K562 (cell line): ENCODE results near the gene C1orf87. TPM values are rescaled to one million over a fixed set of nuclear protein-coding genes. Genes with fewer than 3 reads are reported as not detected.

Experiments used
- ATAC-seq: fragments of 200-7000 bp; cut with Tn5 transposase; 3 replicates; pipeline ENCODE4 v1.9.1; 2020; ENCODE audit warnings: moderate library complexity
- BruUV-seq: library from RNA; stranded (reverse); fragments of 400-500 nt; replicated peaks from 2 replicates; lab custom pipeline; 2021; lab: Mats Ljungman, UMichigan
- CTCF ChIA-PET: fragments of 300-600 bp; formaldehyde crosslinking; extraction: SDS; loops from one replicate; lab custom pipeline; 2021; ENCODE audit warnings: low intra/inter-chr PET ratio; lab: Yijun Ruan, JAX
- POLR2A ChIA-PET: fragments of 300-600, 350-650 bp; sonication (Branson Sonifier 250); formaldehyde crosslinking; extraction: SDS; loops from one replicate; lab custom pipeline; 2021; ENCODE audit warnings: antibody characterized with exemption, inconsistent platforms; lab: Yijun Ruan, JAX
- DNase-seq, 4 experiments: peaks; one replicate each; pipeline versions ENCODE4 v3.0.0 to v3.0.0-alpha.2; 2011 to 2018; ENCODE audit warnings: low spot score in 3 of 4, mixed read lengths in 3 of 4; ENCODE audit errors: extremely low read depth in 1 of 4
- FAIRE-seq: peaks from 2 replicates; lab custom pipeline; 2011; peaks lifted over from hg19 to GRCh38; lab: Jason Lieb, UNC
- H2AFZ ChIP-seq: 2 replicates; pipeline ENCODE4 v1.6.0; 2011; ENCODE audit warnings: low read depth, low read length, control low read depth, inconsistent platforms
- H3K27ac ChIP-seq: fragments of 200-600 bp; 3 replicates; pipeline ENCODE4 v1.8.0; 2011; ENCODE audit warnings: low read depth, mild to moderate bottlenecking, control low read depth, inconsistent platforms, low read length, moderate library complexity, mixed read lengths; ENCODE audit errors: extremely low read depth
- H3K27me3 ChIP-seq, 2 experiments: fragments of 300-600 bp in 1 of 2; 2 replicates in 1 of 2; 3 replicates in 1 of 2; pipeline versions ENCODE4 v1.6.0 to v1.8.0; 2011; ENCODE audit warnings: inconsistent platforms in 2 of 2, low read length in 2 of 2, mild to moderate bottlenecking in 1 of 2, mixed read lengths in 1 of 2, moderate library complexity in 1 of 2; ENCODE audit not compliant: control insufficient read depth in 2 of 2, insufficient read depth in 2 of 2
- H3K36me3 ChIP-seq: fragments of 300-600 bp; 3 replicates; pipeline ENCODE4 v1.8.0; 2011; ENCODE audit warnings: mild to moderate bottlenecking, low read length, inconsistent platforms; ENCODE audit not compliant: control insufficient read depth, insufficient read depth
- H3K4me1 ChIP-seq, 2 experiments: fragments of 200-600 bp in 1 of 2; replicated peaks in 1 of 2; 2 replicates in 1 of 2; 3 replicates in 1 of 2; pipeline versions ENCODE4 v1.5.1 to v1.8.0; 2011; ENCODE audit warnings: inconsistent platforms in 2 of 2, low read length in 2 of 2, mild to moderate bottlenecking in 1 of 2, mixed read lengths in 1 of 2, moderate library complexity in 1 of 2; ENCODE audit not compliant: control insufficient read depth in 2 of 2, insufficient read depth in 2 of 2
- H3K4me2 ChIP-seq: 2 replicates; pipeline ENCODE4 v1.6.1; 2011; ENCODE audit warnings: low read length, control low read depth, inconsistent platforms, mixed read lengths; ENCODE audit not compliant: insufficient read depth
- H3K4me3 ChIP-seq: fragments of 200-600 bp; sonication (generic), shearing (Covaris generic); 2 replicates; pipeline ENCODE4 v1.5.1; 2016; ENCODE audit warnings: control low read depth, inconsistent platforms
- H3K79me2 ChIP-seq: fragments of 200-600 bp; 3 replicates; pipeline ENCODE4 v1.8.0; 2011; ENCODE audit warnings: low read length, inconsistent platforms; ENCODE audit not compliant: control insufficient read depth, insufficient read depth
- H3K9ac ChIP-seq, 2 experiments: 2 replicates each; pipeline versions ENCODE4 v1.6.0 to v1.6.1; 2011; ENCODE audit warnings: low read depth in 2 of 2, low read length in 2 of 2, control low read depth in 1 of 2, inconsistent platforms in 1 of 2, mild to moderate bottlenecking in 1 of 2, mixed read lengths in 1 of 2; ENCODE audit not compliant: insufficient read depth in 1 of 2
- H3K9me1 ChIP-seq: one replicate; pipeline ENCODE4 v1.6.0; 2011; ENCODE audit warnings: inconsistent platforms, mild to moderate bottlenecking, low read length, moderate library complexity; ENCODE audit not compliant: control insufficient read depth, insufficient read depth
- H3K9me3 ChIP-seq: replicated peaks from 2 replicates; pipeline ENCODE4 v1.5.1; 2011; ENCODE audit warnings: low read depth, low read length, inconsistent platforms; ENCODE audit not compliant: control insufficient read depth, insufficient read depth
- H4K20me1 ChIP-seq: replicated peaks from 2 replicates; pipeline ENCODE4 v1.6.1; 2011; ENCODE audit warnings: low read length, inconsistent platforms, mixed read lengths; ENCODE audit not compliant: control insufficient read depth, insufficient read depth
- CHCHD3 ChIP-seq: fragments of 250-450 bp; sonication (Bioruptor Pico); IDR thresholded peaks from 2 replicates; pipeline ENCODE4 v2.1.2; 2022; ENCODE audit warnings: mild to moderate bottlenecking
- CHD1 ChIP-seq: fragments of 200-600 bp; sonication (generic); IDR thresholded peaks from one replicate; pipeline ENCODE4 v1.6.1; 2012; ENCODE audit warnings: mild to moderate bottlenecking, moderate library complexity, low read length, inconsistent platforms
- CHD2 ChIP-seq: IDR thresholded peaks from 2 replicates; pipeline ENCODE4 v1.6.1; 2011; ENCODE audit warnings: low read depth, low read length
- COPS2 ChIP-seq: fragments of 450-650 bp; conservative IDR thresholded peaks from 2 replicates; pipeline ENCODE4 v1.6.1; 2016; ENCODE audit warnings: mild to moderate bottlenecking, moderate library complexity
- ETV6 ChIP-seq, 3 experiments: fragments of 150-350 bp in 1 of 3; sonication (generic) in 1 of 3; formaldehyde crosslinking in 1 of 3; IDR thresholded peaks; 2 replicates each; pipeline versions ENCODE4 v1.6.1 to v1.8.0; 2014 to 2022; ENCODE audit warnings: borderline replicate concordance in 2 of 3, low read depth in 2 of 3, antibody characterized with exemption in 1 of 3, low read length in 1 of 3, mild to moderate bottlenecking in 1 of 3, missing genetic modification reagents in 1 of 3
- IRF2 ChIP-seq: sonication (generic); formaldehyde crosslinking; IDR thresholded peaks from 2 replicates; pipeline ENCODE4 v1.8.1; 2022; ENCODE audit warnings: mild to moderate bottlenecking, missing genetic modification reagents
- LARP7 ChIP-seq: fragments of 450-650 bp; IDR thresholded peaks from 2 replicates; pipeline ENCODE4 v1.6.1; 2016
- NFE2L1 ChIP-seq: fragments of 450-650 bp; IDR thresholded peaks from 2 replicates; pipeline ENCODE4 v1.6.1; 2016; ENCODE audit warnings: missing genetic modification characterization, low read depth, mild to moderate bottlenecking, missing compliant biosample characterization, moderate library complexity, borderline replicate concordance
- NFXL1 ChIP-seq: fragments of 450-650 bp; formaldehyde crosslinking; IDR thresholded peaks from 2 replicates; pipeline ENCODE4 v1.4.0; 2021; ENCODE audit warnings: mild to moderate bottlenecking
- PYGO2 ChIP-seq: fragments of 450-650 bp; IDR thresholded peaks from 2 replicates; pipeline ENCODE4 v1.6.1; 2016; ENCODE audit warnings: mild to moderate bottlenecking, missing genetic modification characterization, moderate library complexity, missing compliant biosample characterization
- SMAD2 ChIP-seq: fragments of 150-350 bp; IDR thresholded peaks from 2 replicates; pipeline ENCODE4 v1.6.1; 2014; ENCODE audit warnings: low read depth, mild to moderate bottlenecking, low read length
- SRSF1 ChIP-seq: fragments of 200-400 bp; formaldehyde crosslinking; IDR thresholded peaks from 2 replicates; pipeline ENCODE4 v1.6.1; 2017; ENCODE audit warnings: mild to moderate bottlenecking, low read depth, low read length, moderate library complexity
- U2AF1 ChIP-seq: fragments of 200-400 bp; formaldehyde crosslinking; optimal IDR thresholded peaks from 2 replicates; pipeline ENCODE3; 2017; ENCODE audit warnings: mild to moderate bottlenecking, low read depth, low read length, moderate library complexity
- ZNF12 ChIP-seq: sonication (generic); formaldehyde crosslinking; IDR thresholded peaks from 2 replicates; pipeline ENCODE4 v1.4.0; 2020; ENCODE audit warnings: mild to moderate bottlenecking, missing genetic modification reagents
- ZNF583 ChIP-seq: fragments of 250-450 bp; sonication (Bioruptor Pico); IDR thresholded peaks from 2 replicates; pipeline ENCODE4 v1.4.0; 2020
- WGBS: fragments of 100-300 bp; shearing (Covaris generic); methylation state at CpG from one replicate; pipeline ENCODE4 v1.1.6; 2016; ENCODE audit warnings: low coverage, mixed read lengths; ENCODE audit not compliant: insufficient coverage; ENCODE audit errors: missing lambda C conversion rate; 5-methylcytosine and 5-hydroxymethylcytosine counted together
- in situ Hi-C: fragments of 300-500 bp; cut with MboI; formaldehyde crosslinking; loops from 4 replicates; pipeline ENCODE4 v1.15.0; 2018; ENCODE audit warnings: inconsistent platforms, mixed read lengths
- intact Hi-C: fragments of 100-400 bp; cut with micrococcal nuclease; formaldehyde crosslinking; loops from 2 replicates; pipeline ENCODE4 v1.14.2; 2022
- polyA plus RNA-seq, 8 experiments: library from polyadenylated mRNA; depleted of rRNA in 4 of 8; stranded (reverse) in 5 of 8; unstranded in 3 of 8; fragments of >200 nt; fragmentation: Nextera tagmentation in 2 of 8; fragmentation: Illumina TruSeq in 1 of 8; extraction: Ambion mirVana in 2 of 8; extraction: Trizol in 1 of 8; gene quantifications; 2 replicates each; pipeline versions ENCODE4 v1.2.1 to v1.2.3, GENCODE V29; 2011 to 2014; ENCODE audit warnings: inconsistent platforms in 1 of 8, missing spikeins in 1 of 8
- total RNA-seq, 7 experiments: library from RNA; depleted of rRNA in 6 of 7; stranded (reverse); fragments of >200 nt in 6 of 7; fragmentation: Illumina TruSeq in 2 of 7; extraction: Trizol in 2 of 7; gene quantifications; 2 replicates each; pipeline versions ENCODE4 v1.2.1 to v1.2.3, GENCODE V29; 2011 to 2021; ENCODE audit warnings: low replicate concordance in 1 of 7
- TF ChIP-seq, protein P1 (sequence below): fragments of 250-450 bp; sonication (Bioruptor Pico); IDR thresholded peaks from 2 replicates; pipeline ENCODE4 v1.8.0; 2021; ENCODE audit warnings: moderate library complexity, mild to moderate bottlenecking, inconsistent platforms
- TF ChIP-seq, protein P2 (sequence below): fragments of 450-650 bp; IDR thresholded peaks from 2 replicates; pipeline ENCODE4 v1.6.1; 2016; ENCODE audit warnings: antibody characterized with exemption
- TF ChIP-seq, protein P3 (sequence below): sonication (generic); formaldehyde crosslinking; IDR thresholded peaks from 2 replicates; pipeline ENCODE4 v1.8.0; 2022; ENCODE audit warnings: mild to moderate bottlenecking, missing genetic modification reagents, borderline replicate concordance
- TF ChIP-seq, protein P4 (sequence below): fragments of 250-450 bp; sonication (Bioruptor Pico); IDR thresholded peaks from 2 replicates; pipeline ENCODE4 v1.5.0; 2021

C1orf87 gene
- total and polyA plus RNA-seq, 9 of the 15 experiments (the other 6 are each of a cell fraction or from before 2014, with no cell fraction given), result not detected

DNA sequence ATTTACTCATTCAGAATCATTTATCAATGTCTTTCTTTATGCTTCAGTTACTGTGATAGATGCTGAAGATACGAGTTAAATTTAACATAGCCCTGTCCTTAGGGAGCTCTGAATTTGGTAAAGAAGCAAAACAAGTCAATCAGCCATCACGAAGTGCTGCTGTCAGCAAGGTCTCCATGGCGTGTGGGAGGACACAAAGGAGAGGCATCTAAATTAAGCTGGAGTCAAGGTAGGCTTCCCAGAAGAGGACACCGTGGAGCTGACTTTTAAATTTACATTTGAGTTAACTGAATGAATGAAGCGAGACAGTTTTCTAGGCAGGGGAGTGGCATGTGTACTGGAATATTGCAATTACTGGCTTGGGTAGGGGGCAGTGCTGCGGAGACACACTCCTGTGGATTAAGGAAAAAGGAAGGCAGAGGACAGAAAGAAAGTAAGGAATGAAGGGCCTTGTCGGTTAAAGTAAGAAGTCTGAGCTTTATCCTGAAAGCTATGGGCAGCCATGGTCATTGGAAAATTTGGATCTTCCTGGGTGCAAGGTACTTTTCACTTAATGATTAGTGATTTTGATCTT lies 41.3 kb upstream of the C1orf87 start (continued):
- no peak for TF ChIP-seq SMAD2
- TF ChIP-seq SRSF1, result no peak
- TF ChIP-seq CHCHD3, result no peak

DNA sequence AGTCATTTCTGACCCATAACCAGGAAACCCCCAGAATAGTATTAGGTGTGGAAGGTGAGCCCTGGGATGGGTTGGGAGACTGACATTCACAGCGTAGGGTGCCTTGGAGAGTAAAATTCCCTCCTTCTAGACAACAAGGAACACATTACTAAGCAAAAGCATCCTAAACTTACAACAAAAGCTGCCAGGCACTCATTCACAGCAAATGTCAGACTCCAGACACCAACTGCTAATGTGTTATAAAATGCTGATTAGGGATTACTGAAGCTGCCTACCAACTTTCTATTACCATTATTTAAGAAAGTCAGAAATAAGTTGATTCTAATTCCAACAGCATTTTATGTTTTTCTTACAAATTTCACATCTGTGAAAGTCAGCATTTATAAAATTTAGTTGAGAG lies 40.0 kb upstream of the C1orf87 start:
- no peaks in the 10 kb centered on the region for H3K9me3 ChIP-seq
- no peaks in the 10 kb centered on the region for H3K4me1 ChIP-seq
- H3K27ac ChIP-seq, result no peak overlapping the region
- intact Hi-C loops, result no loop called here
- DNase-seq (no peak), FAIRE-seq (no peak), ATAC-seq (no peak)
- no peaks in the 10 kb centered on the region for H3K36me3 ChIP-seq
- ChIA-PET CTCF (no interaction called here), POLR2A (no interaction called here)
- no peak overlapping the region for H3K4me3 ChIP-seq
- no peaks in the 10 kb centered on the region for H4K20me1 ChIP-seq
- in situ Hi-C loops, result no loop called here
- no peaks in the 10 kb centered on the region for H3K9me1 ChIP-seq
- no TSS peak for BruUV-seq
- 0% methylated on average over 1 of the region's 1 CpG for WGBS
- H3K4me2 ChIP-seq, result no peak overlapping the region
- H3K79me2 ChIP-seq, result no peaks in the 10 kb centered on the region
- no peak overlapping the region for H2AFZ ChIP-seq
- H3K27me3 ChIP-seq, result no peaks in the 10 kb centered on the region
- no peak overlapping the region for H3K9ac ChIP-seq
- TF ChIP-seq NFE2L1, result no peak
- TF ChIP-seq, protein P1, sequence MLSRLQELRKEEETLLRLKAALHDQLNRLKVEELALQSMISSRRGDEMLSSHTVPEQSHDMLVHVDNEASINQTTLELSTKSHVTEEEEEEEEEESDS, result no peak
- no peak for TF ChIP-seq ZNF12 (CRISPR knock-in tag)
- TF ChIP-seq, protein P2, sequence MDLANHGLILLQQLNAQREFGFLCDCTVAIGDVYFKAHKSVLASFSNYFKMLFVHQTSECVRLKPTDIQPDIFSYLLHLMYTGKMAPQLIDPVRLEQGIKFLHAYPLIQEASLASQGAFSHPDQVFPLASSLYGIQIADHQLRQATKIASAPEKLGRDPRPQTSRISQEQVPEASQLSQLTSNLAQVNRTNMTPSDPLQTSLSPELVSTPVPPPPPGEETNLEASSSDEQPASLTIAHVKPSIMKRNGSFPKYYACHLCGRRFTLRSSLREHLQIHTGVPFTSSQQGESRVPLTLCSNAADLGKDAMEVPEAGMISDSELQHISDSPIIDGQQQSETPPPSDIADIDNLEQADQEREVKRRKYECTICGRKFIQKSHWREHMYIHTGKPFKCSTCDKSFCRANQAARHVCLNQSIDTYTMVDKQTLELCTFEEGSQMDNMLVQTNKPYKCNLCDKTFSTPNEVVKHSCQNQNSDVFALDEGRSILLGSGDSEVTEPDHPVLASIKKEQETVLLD, result no peak
- TF ChIP-seq, protein P3, sequence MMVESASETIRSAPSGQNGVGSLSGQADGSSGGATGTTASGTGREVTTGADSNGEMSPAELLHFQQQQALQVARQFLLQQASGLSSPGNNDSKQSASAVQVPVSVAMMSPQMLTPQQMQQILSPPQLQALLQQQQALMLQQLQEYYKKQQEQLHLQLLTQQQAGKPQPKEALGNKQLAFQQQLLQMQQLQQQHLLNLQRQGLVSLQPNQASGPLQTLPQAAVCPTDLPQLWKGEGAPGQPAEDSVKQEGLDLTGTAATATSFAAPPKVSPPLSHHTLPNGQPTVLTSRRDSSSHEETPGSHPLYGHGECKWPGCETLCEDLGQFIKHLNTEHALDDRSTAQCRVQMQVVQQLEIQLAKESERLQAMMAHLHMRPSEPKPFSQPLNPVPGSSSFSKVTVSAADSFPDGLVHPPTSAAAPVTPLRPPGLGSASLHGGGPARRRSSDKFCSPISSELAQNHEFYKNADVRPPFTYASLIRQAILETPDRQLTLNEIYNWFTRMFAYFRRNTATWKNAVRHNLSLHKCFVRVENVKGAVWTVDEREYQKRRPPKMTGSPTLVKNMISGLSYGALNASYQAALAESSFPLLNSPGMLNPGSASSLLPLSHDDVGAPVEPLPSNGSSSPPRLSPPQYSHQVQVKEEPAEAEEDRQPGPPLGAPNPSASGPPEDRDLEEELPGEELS (CRISPR knock-in tag), result no peak
- TF ChIP-seq NFXL1 (CRISPR knock-in tag), result no peak
- TF ChIP-seq IRF2 (CRISPR knock-in tag), result no peak
- no peak for TF ChIP-seq CHD1
- TF ChIP-seq PYGO2 (tag), result no peak
- no peak for TF ChIP-seq ETV6 (IDR thresholded peaks at IDR 0.05; ENCODE audit: borderline replicate concordance in 1 of 2, low read depth in 2 of 2, low read length in 1 of 2)
- no peak for TF ChIP-seq ETV6 (CRISPR knock-in tag; IDR thresholded peaks at IDR 0.05; ENCODE audit: borderline replicate concordance)
- TF ChIP-seq ZNF583 (CRISPR knock-in tag), result no peak
- no peak for TF ChIP-seq COPS2
- TF ChIP-seq LARP7, result no peak
- TF ChIP-seq, protein P4, sequence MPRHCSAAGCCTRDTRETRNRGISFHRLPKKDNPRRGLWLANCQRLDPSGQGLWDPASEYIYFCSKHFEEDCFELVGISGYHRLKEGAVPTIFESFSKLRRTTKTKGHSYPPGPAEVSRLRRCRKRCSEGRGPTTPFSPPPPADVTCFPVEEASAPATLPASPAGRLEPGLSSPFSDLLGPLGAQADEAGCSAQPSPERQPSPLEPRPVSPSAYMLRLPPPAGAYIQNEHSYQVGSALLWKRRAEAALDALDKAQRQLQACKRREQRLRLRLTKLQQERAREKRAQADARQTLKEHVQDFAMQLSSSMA (CRISPR knock-in tag), result no peak
- TF ChIP-seq U2AF1, result no peak
- TF ChIP-seq CHD2, result no peak
